GM12878 (cell line): ENCODE results near the gene GRIK4. TPM values are rescaled to one million over a fixed set of nuclear protein-coding genes. Genes with fewer than 3 reads are reported as not detected.

Source experiments
- ATAC-seq: fragments of 200-7000 bp; cut with Tn5 transposase; 3 replicates; pipeline ENCODE4 v1.9.1; 2020; ENCODE audit warnings: mild to moderate bottlenecking, moderate library complexity
- BruUV-seq: library from RNA; stranded (reverse); fragments of 400-500 nt; replicated peaks from 2 replicates; lab custom pipeline; 2021; lab: Mats Ljungman, UMichigan
- CTCF ChIA-PET: fragments of 300-600 bp; sonication (Branson Sonifier 250); formaldehyde crosslinking; extraction: SDS; loops from one replicate; lab custom pipeline; 2021; ENCODE audit warnings: inconsistent platforms; lab: Yijun Ruan, JAX
- POLR2A ChIA-PET: fragments of 350-600 bp; formaldehyde crosslinking; extraction: SDS; loops from one replicate; lab custom pipeline; 2021; ENCODE audit warnings: inconsistent platforms; lab: Charles Lee
- RAD21 ChIA-PET: fragments of 300-600 bp; sonication (Branson Sonifier 250); formaldehyde crosslinking; loops from one replicate; lab custom pipeline; 2023; ENCODE audit warnings: antibody characterized with exemption; ENCODE audit not compliant: unreplicated experiment; lab: Charles Lee
- SMC1A ChIA-PET: fragments of 300-600 bp; sonication (Branson Sonifier 250); formaldehyde crosslinking; loops from one replicate; lab custom pipeline; 2023; ENCODE audit not compliant: unreplicated experiment, uncharacterized antibody; lab: Charles Lee
- DNase-seq: peaks from one replicate; pipeline ENCODE4 v3.0.0-alpha.2; 2011; ENCODE audit warnings: low read depth, low spot score
- FAIRE-seq: peaks from 3 replicates; lab custom pipeline; 2011; peaks lifted over from hg19 to GRCh38; lab: Jason Lieb, UNC
- H2AFZ ChIP-seq: 2 replicates; pipeline ENCODE4 v1.6.0; 2011; ENCODE audit warnings: low read depth, low read length, control low read depth; ENCODE audit not compliant: control insufficient read depth
- H3K27ac ChIP-seq: 2 replicates; pipeline ENCODE4 v1.5.1; 2011; ENCODE audit warnings: control low read depth; ENCODE audit not compliant: control insufficient read depth, insufficient read depth
- H3K27me3 ChIP-seq, 2 experiments: replicated peaks in 1 of 2; 2 replicates each; pipeline versions ENCODE4 v1.6.0 to v1.6.1; 2011; ENCODE audit warnings: low read length in 1 of 2; ENCODE audit not compliant: control insufficient read depth in 2 of 2, insufficient read depth in 2 of 2
- H3K36me3 ChIP-seq, 2 experiments: 2 replicates each; pipeline ENCODE4 v1.5.1; 2011; ENCODE audit warnings: low read length in 1 of 2; ENCODE audit not compliant: control insufficient read depth in 2 of 2, insufficient read depth in 2 of 2
- H3K4me1 ChIP-seq: 2 replicates; pipeline ENCODE4 v1.6.1; 2011; ENCODE audit warnings: mild to moderate bottlenecking, low read length, moderate library complexity, mixed read lengths; ENCODE audit not compliant: control insufficient read depth, insufficient read depth
- H3K4me2 ChIP-seq: 2 replicates; pipeline ENCODE4 v1.6.0; 2011; ENCODE audit warnings: control low read depth; ENCODE audit not compliant: control insufficient read depth, insufficient read depth
- H3K4me3 ChIP-seq: fragments of 200-600 bp; sonication (generic); 2 replicates; pipeline ENCODE4 v1.5.1; 2016
- H3K79me2 ChIP-seq: 2 replicates; pipeline ENCODE4 v1.6.0; 2011; ENCODE audit warnings: low read length; ENCODE audit not compliant: control insufficient read depth, insufficient read depth
- H3K9ac ChIP-seq: 2 replicates; pipeline ENCODE4 v1.8.0; 2011; ENCODE audit warnings: low read length, control low read depth, mixed read lengths; ENCODE audit not compliant: control insufficient read depth, insufficient read depth
- H3K9me3 ChIP-seq: replicated peaks from 3 replicates; pipeline ENCODE4 v1.5.1; 2011; ENCODE audit warnings: mild to moderate bottlenecking, low read length; ENCODE audit not compliant: control insufficient read depth, insufficient read depth
- H4K20me1 ChIP-seq: 2 replicates; pipeline ENCODE4 v1.6.0; 2011; ENCODE audit not compliant: control insufficient read depth, insufficient read depth
- ASH2L ChIP-seq: fragments of 300-600, 200-600 bp; sonication (generic); IDR thresholded peaks from 2 replicates; pipeline ENCODE4 v1.6.1; 2017; ENCODE audit warnings: low read depth, mild to moderate bottlenecking, borderline replicate concordance
- ATF7 ChIP-seq: fragments of 450-650 bp; IDR thresholded peaks from 2 replicates; pipeline ENCODE4 v1.6.1; 2016; ENCODE audit warnings: low read depth, mild to moderate bottlenecking
- BHLHE40 ChIP-seq, 2 experiments: fragments of 450-650 bp in 1 of 2; IDR thresholded peaks; 2 replicates each; pipeline ENCODE4 v1.6.1; 2011 to 2017; ENCODE audit warnings: low read depth in 2 of 2, borderline replicate concordance in 1 of 2, improper control_type of control experiment in 1 of 2, low read length in 1 of 2, mild to moderate bottlenecking in 1 of 2
- BMI1 ChIP-seq: fragments of 450-650 bp; IDR thresholded peaks from 2 replicates; pipeline ENCODE4 v1.6.1; 2016; ENCODE audit warnings: mild to moderate bottlenecking, moderate library complexity, borderline replicate concordance
- HCFC1 ChIP-seq: fragments of 150-350 bp; IDR thresholded peaks from 2 replicates; pipeline ENCODE4 v1.6.1; 2014; ENCODE audit warnings: low read length
- KLF5 ChIP-seq: fragments of 450-650 bp; IDR thresholded peaks from 2 replicates; pipeline ENCODE4 v1.6.1; 2014; ENCODE audit warnings: mild to moderate bottlenecking; ENCODE audit not compliant: partially characterized antibody
- MAX ChIP-seq: IDR thresholded peaks from 2 replicates; pipeline ENCODE4 v1.6.1; 2012; ENCODE audit warnings: low read depth, low read length, improper control_type of control experiment
- MTA3 ChIP-seq: IDR thresholded peaks from 2 replicates; pipeline ENCODE4 v1.6.1; 2012; ENCODE audit warnings: low read length, inconsistent platforms, borderline replicate concordance
- NR2C2 ChIP-seq: IDR thresholded peaks from 2 replicates; pipeline ENCODE4 v1.6.1; 2011; ENCODE audit warnings: borderline replicate concordance, low read depth; ENCODE audit not compliant: control insufficient read depth, insufficient read length
- SPI1 ChIP-seq: IDR thresholded peaks from 2 replicates; pipeline ENCODE4 v1.6.1; 2011; ENCODE audit warnings: low read depth, mild to moderate bottlenecking, low read length, moderate library complexity, borderline replicate concordance; ENCODE audit not compliant: insufficient read depth
- ZBTB11 ChIP-seq: fragments of 450-650 bp; formaldehyde crosslinking; IDR thresholded peaks from 2 replicates; pipeline ENCODE4 v1.5.0; 2022; ENCODE audit warnings: mild to moderate bottlenecking, missing genetic modification characterization
- ZNF207 ChIP-seq: fragments of 450-650 bp; IDR thresholded peaks from 2 replicates; pipeline ENCODE4 v1.6.1; 2014; ENCODE audit warnings: antibody characterized with exemption, mild to moderate bottlenecking, borderline replicate concordance
- ZNF24 ChIP-seq: fragments of 450-650 bp; IDR thresholded peaks from 2 replicates; pipeline ENCODE4 v1.6.1; 2017; ENCODE audit warnings: antibody characterized with exemption, mild to moderate bottlenecking
- WGBS: methylation state at CpG from one replicate; pipeline ENCODE4 v1.1.6; 2016; ENCODE audit warnings: low lambda C conversion rate; ENCODE audit not compliant: insufficient replicate concordance, insufficient coverage; ENCODE audit errors: missing lambda C conversion rate; 5-methylcytosine and 5-hydroxymethylcytosine counted together
- in situ Hi-C: fragments of 300-500 bp; cut with MboI; formaldehyde crosslinking; loops from 9 replicates; pipeline ENCODE4 v1.14.3; 2018; ENCODE audit warnings: mixed read lengths
- intact Hi-C: fragments of 100-400 bp; cut with micrococcal nuclease; formaldehyde crosslinking; loops from one replicate; pipeline ENCODE4 v1.14.2; 2022; ENCODE audit not compliant: unreplicated experiment
- polyA plus RNA-seq, 11 experiments: library from polyadenylated mRNA; depleted of rRNA in 4 of 11; unstranded in 6 of 11; stranded (reverse) in 5 of 11; fragments of >200 nt; fragmentation: Nextera tagmentation in 4 of 11; fragmentation: Illumina TruSeq in 1 of 11; extraction: Ambion mirVana in 4 of 11; extraction: Trizol in 1 of 11; gene quantifications; 1 replicate in 1 of 11; 2 replicates in 10 of 11; pipeline versions ENCODE4 v1.2.1 to v1.2.3, GENCODE V29; 2011 to 2016; ENCODE audit warnings: inconsistent platforms in 2 of 11, missing spikeins in 2 of 11, low read depth in 1 of 11
- total RNA-seq, 4 experiments: library from RNA; depleted of rRNA in 3 of 4; stranded (reverse); fragments of >200 nt in 3 of 4; fragmentation: Illumina TruSeq in 1 of 4; extraction: Trizol in 1 of 4; gene quantifications; 2 replicates each; pipeline versions ENCODE4 v1.2.1 to v1.2.3, GENCODE V29; 2013 to 2021

Gene GRIK4
- total and polyA plus RNA-seq, 10 of the 15 experiments (the other 5 are each of a cell fraction or from before 2014, with no cell fraction given), result 0.33 to 3.6 (median 0.72) TPM

- CTCF ChIA-PET, result no interaction called here
- no peak for TF ChIP-seq MAX
- no peak for TF ChIP-seq BHLHE40 (IDR thresholded peaks at IDR 0.05; ENCODE audit: borderline replicate concordance in 1 of 2, low read depth in 2 of 2, low read length in 1 of 2)
- TF ChIP-seq ZNF24, result no peak
- Histone ChIP-seq H3K9ac (no peak overlapping the region), H4K20me1 (no peaks in the 10 kb centered on the region), H3K9me3 (no peaks in the 10 kb centered on the region), H3K79me2 (no peaks in the 10 kb centered on the region), H3K27me3 (no peaks in the 10 kb centered on the region), H3K4me3 (no peak overlapping the region), H3K36me3 (no peaks in the 10 kb centered on the region), H3K27ac (no peak overlapping the region), H3K4me2 (no peak overlapping the region), H3K4me1 (peaks cover 15% of the 10 kb centered on the region), H2AFZ (no peak overlapping the region)
- SMC1A ChIA-PET, result no interaction called here
- FAIRE-seq, result no peak
- BruUV-seq, result no TSS peak
- DNase-seq, result no peak
- WGBS, result 8% methylated on average over 2 of the region's 2 CpGs
- in situ Hi-C loops, result no loop called here
- RAD21 ChIA-PET, result no interaction called here
- POLR2A ChIA-PET, result no interaction called here
- no peak for ATAC-seq
- intact Hi-C loops, result no loop called here
Observed at GRCh38 chr11:120871924-120872323, 360.4 kb downstream of the GRIK4 start.

- BruUV-seq, result no TSS peak
- WGBS, result 54% methylated on average over 15 of the region's 15 CpGs
- TF ChIP-seq ZBTB11 (CRISPR knock-in tag) (no peak), ASH2L (no peak), ZNF207 (no peak), SPI1 (no peak), ATF7 (no peak), MTA3 (no peak), BMI1 (no peak), NR2C2 (no peak), HCFC1 (no peak), KLF5 (no peak), MAX (no peak)
Observed at GRCh38 chr11:120873966-120874735, 362.6 kb downstream of the GRIK4 start.

More at GRCh38 chr11:120873966-120874735, 362.6 kb downstream of the GRIK4 start:
- Histone ChIP-seq H3K27me3 (0 out of 4 replicates have a peak, but pooled peaks cover 0 to 3% of the 10 kb centered on the region in 2 experiments), H2AFZ (no peak overlapping the region), H3K27ac (no peak overlapping the region), H3K4me1 (peaks cover 10% of the 10 kb centered on the region), H3K9ac (no peak overlapping the region), H3K79me2 (no peaks in the 10 kb centered on the region), H3K9me3 (no peaks in the 10 kb centered on the region), H4K20me1 (no peaks in the 10 kb centered on the region), H3K36me3 (no peaks in the 10 kb centered on the region), H3K4me2 (no peak overlapping the region), H3K4me3 (no peak overlapping the region)
- ChIA-PET RAD21 (no interaction called here), SMC1A (no interaction called here), POLR2A (no interaction called here), CTCF (no interaction called here)
- ATAC-seq (no peak), FAIRE-seq (no peak), DNase-seq (no peak)
- intact Hi-C loops, result no loop called here
- in situ Hi-C loops, result no loop called here
